K562 (cell line): ENCODE results near the gene PPP1R16B. TPM values are rescaled to one million over a fixed set of nuclear protein-coding genes. Genes with fewer than 3 reads are reported as not detected.
"Not testable (repeated sequence)": the region's sequence is repeated elsewhere in the genome, so short reads cannot be mapped to it uniquely, and the experiment has no call there.

Experiments
- ATAC-seq: fragments of 200-7000 bp; cut with Tn5 transposase; 3 replicates; pipeline ENCODE4 v1.9.1; 2020; ENCODE audit warnings: moderate library complexity
- BruUV-seq: library from RNA; stranded (reverse); fragments of 400-500 nt; replicated peaks from 2 replicates; lab custom pipeline; 2021; lab: Mats Ljungman, UMichigan
- CTCF ChIA-PET: fragments of 300-600 bp; formaldehyde crosslinking; extraction: SDS; loops from one replicate; lab custom pipeline; 2021; ENCODE audit warnings: low intra/inter-chr PET ratio; lab: Yijun Ruan, JAX
- POLR2A ChIA-PET: fragments of 300-600, 350-650 bp; sonication (Branson Sonifier 250); formaldehyde crosslinking; extraction: SDS; loops from one replicate; lab custom pipeline; 2021; ENCODE audit warnings: antibody characterized with exemption, inconsistent platforms; lab: Yijun Ruan, JAX
- DNase-seq, 4 experiments: peaks; one replicate each; pipeline versions ENCODE4 v3.0.0 to v3.0.0-alpha.2; 2011 to 2018; ENCODE audit warnings: low spot score in 3 of 4, mixed read lengths in 3 of 4; ENCODE audit errors: extremely low read depth in 1 of 4
- FAIRE-seq: peaks from 2 replicates; lab custom pipeline; 2011; peaks lifted over from hg19 to GRCh38; lab: Jason Lieb, UNC
- H2AFZ ChIP-seq: 2 replicates; pipeline ENCODE4 v1.6.0; 2011; ENCODE audit warnings: low read depth, low read length, control low read depth, inconsistent platforms
- H3K27ac ChIP-seq: fragments of 200-600 bp; 3 replicates; pipeline ENCODE4 v1.8.0; 2011; ENCODE audit warnings: low read depth, mild to moderate bottlenecking, control low read depth, inconsistent platforms, low read length, moderate library complexity, mixed read lengths; ENCODE audit errors: extremely low read depth
- H3K27me3 ChIP-seq, 2 experiments: fragments of 300-600 bp in 1 of 2; 2 replicates in 1 of 2; 3 replicates in 1 of 2; pipeline versions ENCODE4 v1.6.0 to v1.8.0; 2011; ENCODE audit warnings: inconsistent platforms in 2 of 2, low read length in 2 of 2, mild to moderate bottlenecking in 1 of 2, mixed read lengths in 1 of 2, moderate library complexity in 1 of 2; ENCODE audit not compliant: control insufficient read depth in 2 of 2, insufficient read depth in 2 of 2
- H3K36me3 ChIP-seq: fragments of 300-600 bp; 3 replicates; pipeline ENCODE4 v1.8.0; 2011; ENCODE audit warnings: mild to moderate bottlenecking, low read length, inconsistent platforms; ENCODE audit not compliant: control insufficient read depth, insufficient read depth
- H3K4me1 ChIP-seq, 2 experiments: fragments of 200-600 bp in 1 of 2; replicated peaks in 1 of 2; 2 replicates in 1 of 2; 3 replicates in 1 of 2; pipeline versions ENCODE4 v1.5.1 to v1.8.0; 2011; ENCODE audit warnings: inconsistent platforms in 2 of 2, low read length in 2 of 2, mild to moderate bottlenecking in 1 of 2, mixed read lengths in 1 of 2, moderate library complexity in 1 of 2; ENCODE audit not compliant: control insufficient read depth in 2 of 2, insufficient read depth in 2 of 2
- H3K4me2 ChIP-seq: 2 replicates; pipeline ENCODE4 v1.6.1; 2011; ENCODE audit warnings: low read length, control low read depth, inconsistent platforms, mixed read lengths; ENCODE audit not compliant: insufficient read depth
- H3K4me3 ChIP-seq: fragments of 200-600 bp; sonication (generic), shearing (Covaris generic); 2 replicates; pipeline ENCODE4 v1.5.1; 2016; ENCODE audit warnings: control low read depth, inconsistent platforms
- H3K79me2 ChIP-seq: fragments of 200-600 bp; 3 replicates; pipeline ENCODE4 v1.8.0; 2011; ENCODE audit warnings: low read length, inconsistent platforms; ENCODE audit not compliant: control insufficient read depth, insufficient read depth
- H3K9ac ChIP-seq, 2 experiments: 2 replicates each; pipeline versions ENCODE4 v1.6.0 to v1.6.1; 2011; ENCODE audit warnings: low read depth in 2 of 2, low read length in 2 of 2, control low read depth in 1 of 2, inconsistent platforms in 1 of 2, mild to moderate bottlenecking in 1 of 2, mixed read lengths in 1 of 2; ENCODE audit not compliant: insufficient read depth in 1 of 2
- H3K9me1 ChIP-seq: one replicate; pipeline ENCODE4 v1.6.0; 2011; ENCODE audit warnings: inconsistent platforms, mild to moderate bottlenecking, low read length, moderate library complexity; ENCODE audit not compliant: control insufficient read depth, insufficient read depth
- H3K9me3 ChIP-seq: replicated peaks from 2 replicates; pipeline ENCODE4 v1.5.1; 2011; ENCODE audit warnings: low read depth, low read length, inconsistent platforms; ENCODE audit not compliant: control insufficient read depth, insufficient read depth
- H4K20me1 ChIP-seq: replicated peaks from 2 replicates; pipeline ENCODE4 v1.6.1; 2011; ENCODE audit warnings: low read length, inconsistent platforms, mixed read lengths; ENCODE audit not compliant: control insufficient read depth, insufficient read depth
- GMEB1 ChIP-seq: fragments of 250-450 bp; sonication (Bioruptor Pico); IDR thresholded peaks from 2 replicates; pipeline ENCODE4 v1.4.0; 2020; ENCODE audit warnings: mild to moderate bottlenecking
- PBX2 ChIP-seq, 2 experiments: IDR thresholded peaks in 1 of 2; conservative IDR thresholded peaks in 1 of 2; 2 replicates each; pipeline ENCODE4 v1.6.1; 2016; ENCODE audit warnings: low read depth in 2 of 2, mild to moderate bottlenecking in 1 of 2, missing compliant biosample characterization in 1 of 2, missing genetic modification characterization in 1 of 2, moderate library complexity in 1 of 2
- ZNF121 ChIP-seq: sonication (generic); formaldehyde crosslinking; conservative IDR thresholded peaks from 2 replicates; pipeline ENCODE4 v1.8.0; 2022; ENCODE audit warnings: missing genetic modification reagents
- ZNF165 ChIP-seq: fragments of 250-450 bp; sonication (Bioruptor Pico); IDR thresholded peaks from 2 replicates; pipeline ENCODE4 v1.4.0; 2020; ENCODE audit warnings: borderline replicate concordance
- ZNF764 ChIP-seq: fragments of 250-450 bp; sonication (Bioruptor Pico); IDR thresholded peaks from 2 replicates; pipeline ENCODE4 v1.4.0; 2020; ENCODE audit warnings: low read depth, mild to moderate bottlenecking, moderate library complexity
- WGBS: fragments of 100-300 bp; shearing (Covaris generic); methylation state at CpG from one replicate; pipeline ENCODE4 v1.1.6; 2016; ENCODE audit warnings: low coverage, mixed read lengths; ENCODE audit not compliant: insufficient coverage; ENCODE audit errors: missing lambda C conversion rate; 5-methylcytosine and 5-hydroxymethylcytosine counted together
- in situ Hi-C: fragments of 300-500 bp; cut with MboI; formaldehyde crosslinking; loops from 4 replicates; pipeline ENCODE4 v1.15.0; 2018; ENCODE audit warnings: inconsistent platforms, mixed read lengths
- intact Hi-C: fragments of 100-400 bp; cut with micrococcal nuclease; formaldehyde crosslinking; loops from 2 replicates; pipeline ENCODE4 v1.14.2; 2022
- polyA plus RNA-seq, 8 experiments: library from polyadenylated mRNA; depleted of rRNA in 4 of 8; stranded (reverse) in 5 of 8; unstranded in 3 of 8; fragments of >200 nt; fragmentation: Nextera tagmentation in 2 of 8; fragmentation: Illumina TruSeq in 1 of 8; extraction: Ambion mirVana in 2 of 8; extraction: Trizol in 1 of 8; gene quantifications; 2 replicates each; pipeline versions ENCODE4 v1.2.1 to v1.2.3, GENCODE V29; 2011 to 2014; ENCODE audit warnings: inconsistent platforms in 1 of 8, missing spikeins in 1 of 8
- total RNA-seq, 7 experiments: library from RNA; depleted of rRNA in 6 of 7; stranded (reverse); fragments of >200 nt in 6 of 7; fragmentation: Illumina TruSeq in 2 of 7; extraction: Trizol in 2 of 7; gene quantifications; 2 replicates each; pipeline versions ENCODE4 v1.2.1 to v1.2.3, GENCODE V29; 2011 to 2021; ENCODE audit warnings: low replicate concordance in 1 of 7

PPP1R16B gene
- total and polyA plus RNA-seq, 9 of the 15 experiments (the other 6 are each of a cell fraction or from before 2014, with no cell fraction given), result 1.5 to 11.5 (median 6.8) TPM

GRCh38 chr20:38791940-38792339, 13.6 kb upstream of the PPP1R16B start (continued):
- TF ChIP-seq GMEB1 (CRISPR knock-in tag) (no peak), ZNF165 (CRISPR knock-in tag) (no peak), ZNF764 (CRISPR knock-in tag) (no peak), PBX2 (CRISPR knock-in tag; IDR thresholded peaks at IDR 0.05; ENCODE audit: low read depth) (no peak), PBX2 (tag; conservative IDR thresholded peaks at IDR 0.05; ENCODE audit: low read depth) (0 out of 2 replicates have a peak, but pooled peaks have one; percentile 16)

GRCh38 chr20:38794057-38794456, 11.4 kb upstream of the PPP1R16B start:
- DNase-seq, H3K4me1 ChIP-seq, H3K79me2 ChIP-seq, H3K36me3 ChIP-seq, H3K9ac ChIP-seq, H3K27me3 ChIP-seq, H3K4me2 ChIP-seq, BruUV-seq, H4K20me1 ChIP-seq, H2AFZ ChIP-seq, H3K9me3 ChIP-seq, in situ Hi-C loops, H3K4me3 ChIP-seq, ATAC-seq, FAIRE-seq, H3K27ac ChIP-seq, H3K9me1 ChIP-seq, POLR2A ChIA-PET: not testable (repeated sequence)
- CTCF ChIA-PET, result interaction anchor here (0.7 kb wide), 1 partner anchor 148 kb away, joined by 3 read pairs; no protein-coding TSS in a partner anchor
- intact Hi-C loops, result loop anchor here (5.0 kb wide), 1 partner anchor 98 kb away; no protein-coding TSS in a partner anchor
- TF ChIP-seq ZNF121, result peak; percentile 58
- WGBS, result 35% methylated on average over 5 of the region's 5 CpGs
